CD14-positive monocyte (primary cell): ENCODE results near the gene SBF1. TPM values are rescaled to one million over a fixed set of nuclear protein-coding genes. Genes with fewer than 3 reads are reported as not detected.
A peak's percentile ranks its signal among the peaks of the same experiment; 100 is the strongest.

Source experiments
- DNase-seq, 3 donors: peaks; one replicate each; pipeline ENCODE4 v3.0.0-alpha.2; 2011 to 2022
- H2AFZ ChIP-seq: 2 replicates; pipeline ENCODE4 v1.6.0; 2012; ENCODE audit warnings: mild to moderate bottlenecking, low read depth, low read length, inconsistent platforms; ENCODE audit not compliant: insufficient read depth, poor library complexity, severe bottlenecking
- H3K27ac ChIP-seq, 2 donors: 1 replicate in 1 of 2; 2 replicates in 1 of 2; pipeline ENCODE4 v1.5.1; 2012 to 2013; ENCODE audit warnings: low read length in 2 of 2, control low read depth in 1 of 2, inconsistent platforms in 1 of 2, low read depth in 1 of 2, mild to moderate bottlenecking in 1 of 2
- H3K27me3 ChIP-seq, 2 donors: one replicate each; pipeline versions ENCODE4 v1.6.0 to v1.6.1; 2011 to 2013; ENCODE audit warnings: low read length in 2 of 2; ENCODE audit not compliant: control insufficient read depth in 2 of 2, insufficient read depth in 2 of 2
- H3K36me3 ChIP-seq, 2 donors: replicated peaks in 1 of 2; 1 replicate in 1 of 2; 2 replicates in 1 of 2; pipeline versions ENCODE4 v1.5.1 to v1.6.1; 2012 to 2013; ENCODE audit warnings: low read length in 2 of 2, control low read depth in 1 of 2, inconsistent platforms in 1 of 2, mild to moderate bottlenecking in 1 of 2; ENCODE audit not compliant: insufficient read depth in 2 of 2, control insufficient read depth in 1 of 2
- H3K4me1 ChIP-seq, 2 donors: 1 replicate in 1 of 2; 2 replicates in 1 of 2; pipeline versions ENCODE4 v1.5.1 to v1.6.1; 2012 to 2013; ENCODE audit warnings: low read length in 2 of 2, control low read depth in 1 of 2, inconsistent platforms in 1 of 2, mild to moderate bottlenecking in 1 of 2, moderate library complexity in 1 of 2; ENCODE audit not compliant: insufficient read depth in 2 of 2, control insufficient read depth in 1 of 2
- H3K4me2 ChIP-seq: replicated peaks from 2 replicates; pipeline ENCODE3; 2012; ENCODE audit warnings: low read length, moderate library complexity, mild to moderate bottlenecking; ENCODE audit not compliant: poor library complexity, severe bottlenecking; ENCODE audit errors: extremely low read depth
- H3K4me3 ChIP-seq, 3 experiments: fragments of 200-600 bp in 1 of 3; sonication (generic) in 1 of 3; replicated peaks in 1 of 3; 1 replicate in 2 of 3; 2 replicates in 1 of 3; pipeline ENCODE4 v1.5.1; 2011 to 2013; ENCODE audit warnings: low read length in 3 of 3, mild to moderate bottlenecking in 3 of 3, control low read depth in 2 of 3, low read depth in 2 of 3, inconsistent platforms in 1 of 3, moderate library complexity in 1 of 3
- H3K79me2 ChIP-seq: 2 replicates; pipeline ENCODE4 v1.6.0; 2012; ENCODE audit warnings: mild to moderate bottlenecking, control low read depth, inconsistent platforms, low read length, moderate library complexity; ENCODE audit not compliant: insufficient read depth
- H3K9ac ChIP-seq: 2 replicates; pipeline ENCODE4 v1.6.0; 2017; ENCODE audit warnings: low read length, mild to moderate bottlenecking; ENCODE audit not compliant: insufficient read depth, poor library complexity, severe bottlenecking
- H3K9me3 ChIP-seq, 2 donors: replicated peaks in 1 of 2; 1 replicate in 1 of 2; 2 replicates in 1 of 2; pipeline versions ENCODE4 v1.5.1 to v1.6.1; 2012 to 2013; ENCODE audit warnings: low read length in 2 of 2, control low read depth in 1 of 2; ENCODE audit not compliant: control insufficient read depth in 1 of 2, insufficient read depth in 1 of 2
- H4K20me1 ChIP-seq: 2 replicates; pipeline ENCODE4 v1.6.0; 2012; ENCODE audit warnings: mild to moderate bottlenecking, low read length, control low read depth, moderate library complexity; ENCODE audit not compliant: insufficient read depth
- H3K27ac Mint-ChIP-seq, 7 donors: one replicate each; pipeline ENCODE4 v1.8.0; 2020; ENCODE audit warnings: mild to moderate bottlenecking in 7 of 7, mixed read lengths in 7 of 7, moderate library complexity in 6 of 7, inconsistent platforms in 2 of 7
- H3K27me3 Mint-ChIP-seq, 3 donors: one replicate each; pipeline ENCODE4 v1.8.0; 2021 to 2022; ENCODE audit warnings: low read depth in 3 of 3, mild to moderate bottlenecking in 3 of 3, mixed read lengths in 3 of 3, moderate library complexity in 3 of 3, inconsistent platforms in 1 of 3
- H3K36me3 Mint-ChIP-seq, 2 donors: one replicate each; pipeline ENCODE4 v1.8.0; 2020; ENCODE audit warnings: mixed read lengths in 2 of 2, inconsistent platforms in 1 of 2, mild to moderate bottlenecking in 1 of 2
- H3K4me1 Mint-ChIP-seq: one replicate; pipeline ENCODE4 v1.8.0; 2020; ENCODE audit warnings: mild to moderate bottlenecking, mixed read lengths
- H3K4me3 Mint-ChIP-seq, 2 donors: one replicate each; pipeline ENCODE4 v1.8.0; 2020; ENCODE audit warnings: mild to moderate bottlenecking in 2 of 2, mixed read lengths in 2 of 2, moderate library complexity in 1 of 2
- H3K9me3 Mint-ChIP-seq, 7 donors: one replicate each; pipeline ENCODE4 v1.8.0; 2020 to 2022; ENCODE audit warnings: mixed read lengths in 7 of 7, mild to moderate bottlenecking in 6 of 7, moderate library complexity in 6 of 7, inconsistent platforms in 2 of 7
- WGBS: methylation state at CpG from one replicate; pipeline ENCODE4 v1.1.5; 2013; ENCODE audit warnings: missing lambda C conversion rate; ENCODE audit not compliant: insufficient coverage; 5-methylcytosine and 5-hydroxymethylcytosine counted together
- intact Hi-C, 2 donors: fragments of 100-400 bp; cut with micrococcal nuclease; formaldehyde crosslinking; loops; one replicate each; pipeline versions ENCODE4 v1.15.0 to v1.15.1; 2023
- polyA plus RNA-seq, 3 donors: library from polyadenylated mRNA; depleted of rRNA in 1 of 3; unstranded in 2 of 3; stranded (reverse) in 1 of 3; fragments of 300-500 nt in 2 of 3; fragments of >200 nt in 1 of 3; fragmentation: Illumina TruSeq in 2 of 3; gene quantifications; 1 replicate in 2 of 3; 2 replicates in 1 of 3; pipeline ENCODE4 v1.2.3, GENCODE V29; 2012 to 2021
- TF ChIP-seq, protein P1 (sequence below): fragments of 200-600 bp; IDR thresholded peaks from one replicate; pipeline ENCODE4 v1.8.0; 2022; ENCODE audit warnings: antibody characterized with exemption, mild to moderate bottlenecking

SBF1 gene
- polyA plus RNA-seq, 3 donors = 4.0 to 45.9 (median 6.2) TPM

DNA sequence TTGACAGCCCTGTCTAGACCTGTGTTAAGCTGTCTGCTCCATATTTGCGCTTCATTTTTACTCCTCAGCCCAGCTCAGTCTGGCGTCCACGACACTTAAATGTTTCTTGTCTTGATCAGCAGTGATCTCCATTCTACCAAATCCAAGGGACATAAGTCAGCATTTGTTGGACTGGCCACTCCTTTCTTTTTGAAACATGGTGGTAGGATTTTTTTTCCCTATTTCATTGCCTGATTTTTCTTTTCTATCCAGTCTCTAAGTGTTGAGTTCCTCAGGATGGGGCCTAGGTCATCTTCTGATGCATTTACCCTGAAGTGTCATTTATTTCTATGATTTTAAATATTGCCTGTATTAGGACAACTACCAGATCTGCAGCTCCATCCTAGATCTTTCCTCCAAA is 34.1 kb upstream of the SBF1 start:
- peaks cover 81% of the 10 kb centered on the region for H3K79me2 ChIP-seq
- peak overlapping the region; percentile 88 to 91 (median 89) for H3K4me3 ChIP-seq
- H3K9me3 ChIP-seq = no peaks in the 10 kb centered on the region
- H3K9ac ChIP-seq = peak overlapping the region; percentile 77
- Mint-ChIP-seq H3K9me3 (no peaks in the 10 kb centered on the region), H3K27ac (peak overlapping the region; percentile 78 to 95 (median 89)), H3K36me3 (peaks cover 13 to 25% of the 10 kb centered on the region in 2 donors), H3K4me3 (peak overlapping the region; percentile 87), H3K4me1 (peaks cover 20% of the 10 kb centered on the region), H3K27me3 (peaks cover 0 to 5% (median 0%) of the 10 kb centered on the region in 3 donors)
- H2AFZ ChIP-seq = peak overlapping the region; percentile 84
- DNase-seq = peak in 1 of 3 donors; percentile 4
- H3K4me2 ChIP-seq = peak overlapping the region; percentile 92
- WGBS = 25% methylated on average over 1 of the region's 3 CpGs
- H3K27ac ChIP-seq = peak overlapping the region in 1 of 2 donors; percentile 84
- no peaks in the 10 kb centered on the region for H4K20me1 ChIP-seq
- TF ChIP-seq, protein P1, sequence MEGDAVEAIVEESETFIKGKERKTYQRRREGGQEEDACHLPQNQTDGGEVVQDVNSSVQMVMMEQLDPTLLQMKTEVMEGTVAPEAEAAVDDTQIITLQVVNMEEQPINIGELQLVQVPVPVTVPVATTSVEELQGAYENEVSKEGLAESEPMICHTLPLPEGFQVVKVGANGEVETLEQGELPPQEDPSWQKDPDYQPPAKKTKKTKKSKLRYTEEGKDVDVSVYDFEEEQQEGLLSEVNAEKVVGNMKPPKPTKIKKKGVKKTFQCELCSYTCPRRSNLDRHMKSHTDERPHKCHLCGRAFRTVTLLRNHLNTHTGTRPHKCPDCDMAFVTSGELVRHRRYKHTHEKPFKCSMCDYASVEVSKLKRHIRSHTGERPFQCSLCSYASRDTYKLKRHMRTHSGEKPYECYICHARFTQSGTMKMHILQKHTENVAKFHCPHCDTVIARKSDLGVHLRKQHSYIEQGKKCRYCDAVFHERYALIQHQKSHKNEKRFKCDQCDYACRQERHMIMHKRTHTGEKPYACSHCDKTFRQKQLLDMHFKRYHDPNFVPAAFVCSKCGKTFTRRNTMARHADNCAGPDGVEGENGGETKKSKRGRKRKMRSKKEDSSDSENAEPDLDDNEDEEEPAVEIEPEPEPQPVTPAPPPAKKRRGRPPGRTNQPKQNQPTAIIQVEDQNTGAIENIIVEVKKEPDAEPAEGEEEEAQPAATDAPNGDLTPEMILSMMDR = no peak
- intact Hi-C loops = loop anchor here (2.0 to 5.0 kb wide), 4 partner anchors 18 to 118 kb away; partner anchors contain the start of genes ARSA (in 1 of the 2), CHKB (in 1 of the 2) and SYCE3 (in 1 of the 2)
- peaks cover 17 to 18% of the 10 kb centered on the region in 2 donors for H3K36me3 ChIP-seq
- H3K27me3 ChIP-seq = no peaks in the 10 kb centered on the region
- peaks cover 19 to 26% of the 10 kb centered on the region in 2 donors for H3K4me1 ChIP-seq

DNA sequence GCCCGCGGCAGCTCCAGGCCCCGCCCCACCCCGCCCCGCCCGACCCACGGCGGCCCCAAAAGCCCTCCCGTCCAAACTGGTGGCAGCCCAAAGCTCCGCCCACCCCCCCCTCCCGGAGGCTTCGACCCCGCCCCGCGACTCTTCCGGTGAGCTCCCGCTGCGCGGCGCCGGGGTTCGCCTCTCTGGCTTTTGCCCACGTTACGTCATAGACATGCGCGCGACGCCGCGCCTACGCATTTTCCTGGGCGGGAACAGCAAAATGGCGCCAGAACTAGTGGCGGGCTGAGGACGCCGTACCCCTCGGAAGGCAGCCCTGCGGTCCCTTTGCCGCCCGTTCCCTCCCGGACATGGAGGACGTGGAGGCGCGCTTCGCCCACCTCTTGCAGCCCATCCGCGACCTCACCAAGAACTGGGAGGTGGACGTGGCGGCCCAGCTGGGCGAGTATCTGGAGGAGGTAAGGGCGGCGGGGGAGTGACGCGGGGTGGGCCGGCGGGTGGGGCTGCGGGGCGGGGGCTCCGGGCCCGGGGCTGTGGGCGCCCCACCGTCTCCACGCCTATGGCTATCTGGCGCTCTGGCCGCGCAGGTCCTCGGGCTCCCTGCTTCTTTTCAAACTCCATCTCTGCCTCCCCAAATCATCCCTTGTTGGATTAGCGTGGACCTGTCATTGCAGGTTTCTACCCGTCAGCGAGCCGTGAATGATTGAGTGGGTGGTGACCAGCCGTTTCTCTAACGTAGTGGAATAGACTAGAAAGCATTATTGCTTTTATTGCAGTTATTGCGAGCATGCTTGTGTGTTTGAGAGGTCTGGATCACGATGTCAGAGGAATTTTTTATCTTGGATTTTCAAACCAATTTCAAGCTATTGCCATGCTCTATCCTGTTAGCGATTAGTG is 33.4 kb upstream of the SBF1 start, which contains the start of gene NCAPH2:
TSS of gene NCAPH2 (plus strand) at position 234 of the 894 bp plus-strand sequence. CDS start at position 348, 114 bp downstream.
- Histone ChIP-seq H2AFZ (peak within 1 kb of the TSS; percentile 84), H3K9me3 (no peaks in the 10 kb centered on the region), H3K4me3 (peak within 1 kb of the TSS; percentile 92 to 98 (median 96)), H3K36me3 (peaks cover 21 to 23% of the 10 kb centered on the region in 2 donors), H3K4me2 (peak within 1 kb of the TSS; percentile 98), H3K9ac (peak within 1 kb of the TSS; percentile 84), H3K27ac (peak within 1 kb of the TSS; percentile 78 to 87), H4K20me1 (no peaks in the 10 kb centered on the region), H3K79me2 (peaks cover 74% of the 10 kb centered on the region), H3K27me3 (no peaks in the 10 kb centered on the region), H3K4me1 (peaks cover 19 to 26% of the 10 kb centered on the region in 2 donors)
- peaks cover 13 to 21% of the 10 kb centered on the region in 2 donors for H3K36me3 Mint-ChIP-seq
- TF ChIP-seq, protein P1 = no peak
- peaks cover 20% of the 10 kb centered on the region for H3K4me1 Mint-ChIP-seq
- peak within 1 kb of the TSS; percentile 86 to 97 (median 94) for H3K27ac Mint-ChIP-seq
- under 1% methylated on average over 42 of the region's 76 CpGs for WGBS
- H3K4me3 Mint-ChIP-seq = peak within 1 kb of the TSS; percentile 95 to 96
- peaks cover 0 to 5% (median 0%) of the 10 kb centered on the region in 3 donors for H3K27me3 Mint-ChIP-seq
- no peaks in the 10 kb centered on the region for H3K9me3 Mint-ChIP-seq
- peak; percentile 95 to 99 (median 98) for DNase-seq
- intact Hi-C loops = loop anchor here (2.0 to 5.0 kb wide), 5 partner anchors 19 to 121 kb away; partner anchors contain the start of genes ARSA (in 2 of the 2), CHKB (in 1 of the 2) and SYCE3 (in 1 of the 2)
